ENCODE results near the gene MGA.

The MGA gene

GRCh38 chr15:41797201-41797944, 137.2 kb downstream of the MGA start:
- DNase-seq (ENCODE audit: insufficient read length, low spot score) (peak; percentile 88), FAIRE-seq (peak; percentile 89)
- TF ChIP-seq CTCF (IDR thresholded peaks at IDR 0.05; ENCODE audit: insufficient read depth, missing control alignments) = no peak

GRCh38 chr15:41798607-41799487, 138.6 kb downstream of the MGA start:
- FAIRE-seq = no peak
- no peak for DNase-seq (ENCODE audit: insufficient read length, low spot score)
- TF ChIP-seq CTCF (IDR thresholded peaks at IDR 0.05; ENCODE audit: insufficient read depth, missing control alignments) = no peak

- DNase-seq (ENCODE audit: insufficient read length, low spot score) = no peak
- no peak for FAIRE-seq
- no peak for TF ChIP-seq CTCF (IDR thresholded peaks at IDR 0.05; ENCODE audit: insufficient read depth, missing control alignments)
Observed at GRCh38 chr15:41799488-41799805, 139.2 kb downstream of the MGA start.

- DNase-seq (ENCODE audit: insufficient read length, low spot score) (no peak), FAIRE-seq (no peak)
- no peak for TF ChIP-seq CTCF (IDR thresholded peaks at IDR 0.05; ENCODE audit: insufficient read depth, missing control alignments)
Observed at GRCh38 chr15:41801185-41801584, 141.0 kb downstream of the MGA start.

- DNase-seq (ENCODE audit: insufficient read length, low spot score) = no peak
- TF ChIP-seq CTCF (IDR thresholded peaks at IDR 0.05; ENCODE audit: insufficient read depth, missing control alignments) = no peak
- no peak for FAIRE-seq
Observed at GRCh38 chr15:41801850-41802455, 141.7 kb downstream of the MGA start.

- no peak for TF ChIP-seq CTCF (IDR thresholded peaks at IDR 0.05; ENCODE audit: insufficient read depth, missing control alignments)
- FAIRE-seq = no peak
- DNase-seq (ENCODE audit: insufficient read length, low spot score) = no peak
Observed at GRCh38 chr15:41804361-41804760, 144.2 kb downstream of the MGA start.

Data from D721Med (cell line).